IPS DF 6.9 (cell line): ENCODE data around the gene BNIP3.

Experiments
- DNase-seq: peaks from one replicate; pipeline ENCODE4 v3.0.0-alpha.2; 2013; ENCODE audit warnings: low read depth, low spot score
- H3K27ac ChIP-seq: one replicate; pipeline ENCODE4 v1.5.1; 2013; ENCODE audit warnings: low read length, control low read depth
- H3K27me3 ChIP-seq: 2 replicates; pipeline ENCODE4 v1.6.1; 2013; ENCODE audit warnings: mild to moderate bottlenecking, low read length; ENCODE audit not compliant: control insufficient read depth, insufficient read depth
- H3K36me3 ChIP-seq: 2 replicates; pipeline ENCODE4 v1.6.1; 2013; ENCODE audit warnings: low read length; ENCODE audit not compliant: control insufficient read depth, insufficient read depth
- H3K4me1 ChIP-seq: 2 replicates; pipeline ENCODE4 v1.6.1; 2013; ENCODE audit warnings: low read length; ENCODE audit not compliant: control insufficient read depth, insufficient read depth
- H3K4me3 ChIP-seq: 2 replicates; pipeline ENCODE4 v1.5.1; 2013; ENCODE audit warnings: mild to moderate bottlenecking, low read length
- H3K9me3 ChIP-seq: 2 replicates; pipeline ENCODE4 v1.6.1; 2013; ENCODE audit warnings: low read length, inconsistent platforms; ENCODE audit not compliant: control insufficient read depth, insufficient read depth
- WGBS: extraction: QIAGEN DNeasy Blood & Tissue Kit; methylation state at CpG from one replicate; pipeline ENCODE4 v1.1.7; 2013; ENCODE audit warnings: mixed read lengths, missing lambda C conversion rate; ENCODE audit not compliant: insufficient read length, insufficient coverage; 5-methylcytosine and 5-hydroxymethylcytosine counted together

Gene BNIP3

GRCh38 chr10:132003282-132003924 lies 21.7 kb upstream of the BNIP3 start:
- Histone ChIP-seq H3K27ac (no peak overlapping the region), H3K9me3 (no peaks in the 10 kb centered on the region)
- WGBS = no CpG with 5 or more reads among the region's 12 CpGs

GRCh38 chr10:132002004-132002403 lies 20.3 kb upstream of the BNIP3 start:
- Histone ChIP-seq H3K4me1 (peaks cover 6% of the 10 kb centered on the region), H3K27ac (no peak overlapping the region), H3K4me3 (no peak overlapping the region), H3K27me3 (no peaks in the 10 kb centered on the region), H3K36me3 (no peaks in the 10 kb centered on the region), H3K9me3 (no peaks in the 10 kb centered on the region)
- WGBS = no CpG with 5 or more reads among the region's 4 CpGs
- no peak for DNase-seq

More at GRCh38 chr10:132003282-132003924, 21.7 kb upstream of the BNIP3 start:
- Histone ChIP-seq H3K4me3 (no peak overlapping the region), H3K27me3 (no peaks in the 10 kb centered on the region), H3K4me1 (peaks cover 5% of the 10 kb centered on the region), H3K36me3 (no peaks in the 10 kb centered on the region)
- no peak for DNase-seq

- no peaks in the 10 kb centered on the region for H3K36me3 ChIP-seq
- no peaks in the 10 kb centered on the region for H3K9me3 ChIP-seq
- H3K27ac ChIP-seq = no peak overlapping the region
- no peaks in the 10 kb centered on the region for H3K27me3 ChIP-seq
- WGBS = no CpG with 5 or more reads among the region's 15 CpGs
- DNase-seq = no peak
- H3K4me3 ChIP-seq = no peak overlapping the region
- H3K4me1 ChIP-seq = peaks cover 5% of the 10 kb centered on the region
These were observed 19.7 kb upstream of the BNIP3 start for GRCh38 chr10:132001238-132001972.

GRCh38 chr10:131998845-131999681 lies 17.3 kb upstream of the BNIP3 start:
- Histone ChIP-seq H3K27ac (no peak overlapping the region), H3K4me3 (no peak overlapping the region), H3K36me3 (no peaks in the 10 kb centered on the region), H3K27me3 (no peaks in the 10 kb centered on the region), H3K4me1 (peaks cover 5% of the 10 kb centered on the region), H3K9me3 (no peaks in the 10 kb centered on the region)
- DNase-seq = no peak
- no CpG with 5 or more reads among the region's 18 CpGs for WGBS

GRCh38 chr10:131998050-131998844 lies 16.5 kb upstream of the BNIP3 start:
- no peaks in the 10 kb centered on the region for H3K36me3 ChIP-seq
- no peak for DNase-seq
- WGBS = no CpG with 5 or more reads among the region's 15 CpGs
- no peaks in the 10 kb centered on the region for H3K9me3 ChIP-seq
- H3K4me3 ChIP-seq = no peak overlapping the region
- no peaks in the 10 kb centered on the region for H3K27me3 ChIP-seq
- no peak overlapping the region for H3K27ac ChIP-seq
- H3K4me1 ChIP-seq = peaks cover 5% of the 10 kb centered on the region

- no peaks in the 10 kb centered on the region for H3K9me3 ChIP-seq
- H3K27me3 ChIP-seq = no peaks in the 10 kb centered on the region
- H3K36me3 ChIP-seq = no peaks in the 10 kb centered on the region
- no CpG with 5 or more reads among the region's 13 CpGs for WGBS
- peaks cover 5% of the 10 kb centered on the region for H3K4me1 ChIP-seq
- H3K27ac ChIP-seq = no peak overlapping the region
- no peak for DNase-seq
- no peak overlapping the region for H3K4me3 ChIP-seq
These were observed 15.8 kb upstream of the BNIP3 start for GRCh38 chr10:131997366-131998049.

GRCh38 chr10:131996466-131997365 lies 15.0 kb upstream of the BNIP3 start:
- DNase-seq = no peak

GRCh38 chr10:131994435-131994834 lies 12.7 kb upstream of the BNIP3 start:
- no peaks in the 10 kb centered on the region for H3K9me3 ChIP-seq
- no peak overlapping the region for H3K27ac ChIP-seq
- no peaks in the 10 kb centered on the region for H3K27me3 ChIP-seq
- no peak for DNase-seq
- H3K36me3 ChIP-seq = no peaks in the 10 kb centered on the region
- H3K4me3 ChIP-seq = no peak overlapping the region
- peaks cover 5% of the 10 kb centered on the region for H3K4me1 ChIP-seq
- WGBS = no CpG with 5 or more reads among the region's 3 CpGs

More at GRCh38 chr10:131996466-131997365, 15.0 kb upstream of the BNIP3 start:
- no CpG with 5 or more reads among the region's 16 CpGs for WGBS
- Histone ChIP-seq H3K4me1 (peaks cover 5% of the 10 kb centered on the region), H3K36me3 (no peaks in the 10 kb centered on the region), H3K9me3 (no peaks in the 10 kb centered on the region), H3K27ac (no peak overlapping the region), H3K4me3 (no peak overlapping the region), H3K27me3 (no peaks in the 10 kb centered on the region)

GRCh38 chr10:131993275-131993674 lies 11.6 kb upstream of the BNIP3 start:
- Histone ChIP-seq H3K9me3 (no peaks in the 10 kb centered on the region), H3K36me3 (no peaks in the 10 kb centered on the region), H3K4me1 (peaks cover 2% of the 10 kb centered on the region; the same call in 1 of the 2 replicates), H3K27ac (no peak overlapping the region), H3K27me3 (no peaks in the 10 kb centered on the region), H3K4me3 (no peak overlapping the region)
- no CpG with 5 or more reads among the region's 14 CpGs for WGBS
- DNase-seq = no peak
